Spleen (tissue), 11 donors: Measurements from ENCODE around the gene CERT1. TPM values are rescaled to one million over a fixed set of nuclear protein-coding genes. Genes with fewer than 3 reads are reported as not detected.

Experiments
- DNase-seq: peaks from one replicate; pipeline ENCODE4 v3.0.0-alpha.2; 2020
- H3K27ac ChIP-seq, 8 donors: fragments of 200-600 bp; sonication (generic) in 7 of 8; 1 replicate in 4 of 8; 2 replicates in 4 of 8; pipeline versions ENCODE4 v1.5.0 to v1.8.0; 2016 to 2021; ENCODE audit warnings: inconsistent platforms in 4 of 8, mild to moderate bottlenecking in 4 of 8, moderate library complexity in 1 of 8
- H3K27me3 ChIP-seq, 7 donors: fragments of 200-600 bp; sonication (generic) in 6 of 7; replicated peaks in 1 of 7; 1 replicate in 4 of 7; 2 replicates in 3 of 7; pipeline versions ENCODE4 v1.5.0 to v1.8.0; 2016 to 2021; ENCODE audit warnings: inconsistent platforms in 3 of 7, mild to moderate bottlenecking in 1 of 7
- H3K36me3 ChIP-seq, 6 donors: fragments of 200-600 bp; sonication (generic) in 5 of 6; 1 replicate in 4 of 6; 2 replicates in 2 of 6; pipeline versions ENCODE4 v1.5.0 to v1.8.0; 2016 to 2021; ENCODE audit warnings: inconsistent platforms in 2 of 6
- H3K4me1 ChIP-seq, 6 donors: fragments of 200-600 bp; sonication (generic) in 5 of 6; 1 replicate in 3 of 6; 2 replicates in 3 of 6; pipeline versions ENCODE4 v1.5.0 to v1.8.0; 2016 to 2021; ENCODE audit warnings: inconsistent platforms in 3 of 6
- H3K4me3 ChIP-seq, 8 donors: fragments of 200-600 bp; sonication (generic) in 7 of 8; 1 replicate in 4 of 8; 2 replicates in 4 of 8; pipeline versions ENCODE4 v1.5.0 to v1.8.0; 2016 to 2021; ENCODE audit warnings: inconsistent platforms in 4 of 8, mild to moderate bottlenecking in 4 of 8, moderate library complexity in 2 of 8
- H3K9me3 ChIP-seq, 8 donors: fragments of 200-600 bp; sonication (generic) in 7 of 8; 1 replicate in 4 of 8; 2 replicates in 4 of 8; pipeline versions ENCODE4 v1.5.0 to v1.8.0; 2016 to 2021; ENCODE audit warnings: inconsistent platforms in 4 of 8
- CTCF ChIP-seq, 11 experiments: fragments of 200-600 bp in 7 of 11; fragments of 450-650 bp in 4 of 11; sonication (generic) in 4 of 11; IDR thresholded peaks in 8 of 11; conservative IDR thresholded peaks in 3 of 11; 1 replicate in 7 of 11; 2 replicates in 4 of 11; pipeline versions ENCODE4 v1.4.0 to v1.8.0; 2016 to 2021; ENCODE audit warnings: antibody characterized with exemption in 11 of 11, inconsistent platforms in 4 of 11, mild to moderate bottlenecking in 1 of 11
- POLR2A ChIP-seq, 3 donors: fragments of 450-650 bp; IDR thresholded peaks; one replicate each; pipeline ENCODE4 v1.5.1; 2017; ENCODE audit warnings: antibody characterized with exemption in 3 of 3, mild to moderate bottlenecking in 1 of 3
- POLR2AphosphoS5 ChIP-seq, 3 donors: sonication (generic); formaldehyde crosslinking; IDR thresholded peaks; one replicate each; pipeline ENCODE4 v1.5.1; 2017; ENCODE audit warnings: antibody characterized with exemption in 3 of 3
- WGBS, 5 donors: extraction: QIAGEN DNeasy Blood & Tissue Kit in 3 of 5; methylation state at CpG; one replicate each; pipeline versions ENCODE4 v1.1.5 to v1.1.7; 2013 to 2018; 5-methylcytosine and 5-hydroxymethylcytosine counted together
- intact Hi-C: fragments of 100-400 bp; cut with DNase I; formaldehyde crosslinking; loops from one replicate; pipeline ENCODE4 v1.15.0; 2023; ENCODE audit warnings: low total_unique reads
- polyA plus RNA-seq, 3 donors: library from polyadenylated mRNA; stranded (reverse); fragments of 200-250 nt; gene quantifications; one replicate each; pipeline ENCODE4 v1.2.1, GENCODE V29; 2013
- total RNA-seq, 7 donors: library from RNA; depleted of rRNA in 3 of 7; stranded (reverse); fragments of >200 nt in 3 of 7; fragmentation: NEBNext Ultra II Directional in 4 of 7; extraction: Animal tissue kit (Norgen Biotek cat#: 25700) in 4 of 7; gene quantifications; one replicate each; pipeline versions ENCODE4 v1.1.0 to v1.2.1, GENCODE V29; 2016 to 2021
- donor health status: healthy with polysubstance abuse.
- donor health status: DM: no; HTN: no; CAD: no; lungs with moderate emphysema.
- donor health status: DM: no; HTN: no; CAD: no.
- donor health status: Bipolar disorder and iron deficiency.
- donor health status: healthy.
- donor health status: DM: no; HTN: no; CAD: no.
- donor health status: DM: yes; HTN: yes; CAD: no.

The CERT1 gene
- total and polyA plus RNA-seq, 10 donors = 8.5 to 71.1 (median 51.4) TPM

GRCh38 chr5:75471193-75471592 is 40.2 kb downstream of the CERT1 start:
- Histone ChIP-seq H3K36me3 (peaks cover 0 to 22% (median 2%) of the 10 kb centered on the region in 6 donors), H3K4me3 (no peak overlapping the region), H3K27ac (no peak overlapping the region), H3K9me3 (peaks cover 9 to 59% (median 41%) of the 10 kb centered on the region in 8 donors), H3K4me1 (peaks cover 0 to 6% (median 2%) of the 10 kb centered on the region in 6 donors), H3K27me3 (no peaks in the 10 kb centered on the region)
- no peak for DNase-seq
- intact Hi-C loops = no loop called here
- 93 to 100% (median 98%) methylated on average over 2 of the region's 2 CpGs for WGBS, 5 donors
- no peak for TF ChIP-seq POLR2AphosphoS5 (IDR thresholded peaks at IDR 0.05)

DNA sequence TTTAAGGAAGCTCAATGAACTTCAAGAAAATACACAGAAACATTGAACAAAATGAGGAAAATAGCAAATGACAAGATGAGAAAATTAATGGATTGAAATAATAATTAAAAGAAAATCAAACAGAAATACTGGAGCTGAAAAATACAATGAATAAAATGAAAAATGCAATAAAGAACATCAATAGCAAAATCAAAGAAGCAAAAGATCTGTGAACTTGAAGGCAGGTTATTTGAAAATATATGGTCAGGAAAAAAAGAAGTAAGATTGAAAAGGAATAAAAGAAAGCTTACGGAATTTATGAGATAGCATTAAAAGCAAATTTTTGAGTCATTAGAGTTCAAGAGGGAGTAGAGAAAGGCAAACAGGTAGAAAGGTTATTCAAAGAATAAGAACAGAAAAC is 42.4 kb downstream of the CERT1 start:
- intact Hi-C loops = no loop called here
- WGBS, 5 donors = 97 to 100% (median 98%) methylated on average over 1 of the region's 1 CpG
- TF ChIP-seq POLR2A (IDR thresholded peaks at IDR 0.05) (no peak), POLR2AphosphoS5 (IDR thresholded peaks at IDR 0.05) (no peak), CTCF (IDR thresholded peaks at IDR 0.05 in 8 of 11, conservative IDR thresholded peaks at IDR 0.05 in 3 of 11) (no peak)
- no peak for DNase-seq
- no peaks in the 10 kb centered on the region for H3K27me3 ChIP-seq
- H3K4me3 ChIP-seq = no peak overlapping the region
- H3K9me3 ChIP-seq = peaks cover 9 to 59% (median 41%) of the 10 kb centered on the region in 8 donors
- H3K36me3 ChIP-seq = peaks cover 0 to 22% (median 2%) of the 10 kb centered on the region in 6 donors
- H3K27ac ChIP-seq = no peak overlapping the region
- H3K4me1 ChIP-seq = peaks cover 4 to 25% (median 12%) of the 10 kb centered on the region in 6 donors

DNA sequence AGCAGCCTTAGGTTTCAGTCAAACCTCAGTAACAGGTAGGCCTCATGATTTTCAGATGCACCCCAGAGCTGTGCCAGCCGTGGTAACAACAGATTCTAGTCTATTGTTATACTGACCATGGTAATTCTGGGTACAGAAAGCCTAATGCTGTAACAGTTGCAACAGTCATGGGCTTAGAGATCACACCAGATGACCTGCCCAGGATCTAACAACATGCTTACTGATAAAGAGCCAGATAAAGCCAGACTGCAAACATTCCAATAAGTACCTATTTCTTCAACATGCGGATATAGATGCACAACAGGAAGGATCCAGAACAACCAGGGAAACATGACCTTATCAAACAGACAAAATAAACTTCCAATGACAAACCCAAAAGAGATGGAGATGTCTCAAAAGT is 42.8 kb downstream of the CERT1 start:
- Histone ChIP-seq H3K36me3 (peaks cover 0 to 22% (median 2%) of the 10 kb centered on the region in 6 donors), H3K9me3 (peaks cover 9 to 59% (median 41%) of the 10 kb centered on the region in 8 donors), H3K4me1 (peaks cover 4 to 29% (median 12%) of the 10 kb centered on the region in 6 donors), H3K27ac (no peak overlapping the region), H3K27me3 (no peaks in the 10 kb centered on the region), H3K4me3 (no peak overlapping the region)
- 87 to 99% (median 98%) methylated on average over 2 of the region's 2 CpGs for WGBS, 5 donors
- DNase-seq = no peak
- no peak for TF ChIP-seq POLR2A (IDR thresholded peaks at IDR 0.05)
- no peak for TF ChIP-seq CTCF (IDR thresholded peaks at IDR 0.05 in 8 of 11, conservative IDR thresholded peaks at IDR 0.05 in 3 of 11)
- no peak for TF ChIP-seq POLR2AphosphoS5 (IDR thresholded peaks at IDR 0.05)
- intact Hi-C loops = no loop called here

- Histone ChIP-seq H3K36me3 (peaks cover 0 to 29% (median 2%) of the 10 kb centered on the region in 6 donors), H3K4me1 (peaks cover 4 to 47% (median 21%) of the 10 kb centered on the region in 6 donors), H3K27ac (peak overlapping the region in 1 of 8 donors; percentile 6), H3K27me3 (no peaks in the 10 kb centered on the region), H3K4me3 (no peak overlapping the region), H3K9me3 (peaks cover 9 to 41% (median 37%) of the 10 kb centered on the region in 8 donors)
- no peak for DNase-seq
- intact Hi-C loops = no loop called here
- WGBS, 5 donors = 76 to 90% (median 85%) methylated on average over 6 of the region's 6 CpGs
- TF ChIP-seq CTCF (IDR thresholded peaks at IDR 0.05 in 8 of 11, conservative IDR thresholded peaks at IDR 0.05 in 3 of 11) (no peak), POLR2A (IDR thresholded peaks at IDR 0.05) (no peak), POLR2AphosphoS5 (IDR thresholded peaks at IDR 0.05) (no peak)
These were observed 45.3 kb downstream of the CERT1 start for GRCh38 chr5:75466006-75466716.
